A549 (cell line): ENCODE measurements around the gene H1-8.

ENCODE experiments used
- CHD4 ChIP-seq: fragments of 200-600 bp; sonication (generic); IDR thresholded peaks from 2 replicates; pipeline ENCODE4 v1.6.1; 2016; ENCODE audit warnings: antibody characterized with exemption, mild to moderate bottlenecking, borderline replicate concordance
- ESRRA ChIP-seq: fragments of 150-350 bp; IDR thresholded peaks from 2 replicates; pipeline ENCODE4 v1.6.1; 2014; ENCODE audit warnings: mild to moderate bottlenecking, low read length, borderline replicate concordance
- POLR2A ChIP-seq: IDR thresholded peaks from 2 replicates; pipeline ENCODE4 v1.6.1; 2012; ENCODE audit warnings: mild to moderate bottlenecking, low read length
- USF2 ChIP-seq: fragments of 450-650 bp; IDR thresholded peaks from 2 replicates; pipeline ENCODE4 v1.6.1; 2014; ENCODE audit warnings: antibody characterized with exemption
- TF ChIP-seq, protein P1 (sequence below): IDR thresholded peaks from 2 replicates; pipeline ENCODE4 v1.6.1; 2012; ENCODE audit warnings: low read depth, borderline replicate concordance
- TF ChIP-seq, protein P2 (sequence below): fragments of >200 bp; sonication (Bioruptor Twin); formaldehyde crosslinking; IDR thresholded peaks from 3 replicates; pipeline ENCODE4 v1.5.1; 2016
- TF ChIP-seq, protein P3 (sequence below): fragments of 200-600 bp; sonication (generic); IDR thresholded peaks from 2 replicates; pipeline ENCODE4 v1.6.1; 2016; ENCODE audit warnings: antibody characterized with exemption, mild to moderate bottlenecking, moderate library complexity

GRCh38 chr3:129569856-129570255 is 26.9 kb downstream of the H1-8 start:
- TF ChIP-seq, protein P1, sequence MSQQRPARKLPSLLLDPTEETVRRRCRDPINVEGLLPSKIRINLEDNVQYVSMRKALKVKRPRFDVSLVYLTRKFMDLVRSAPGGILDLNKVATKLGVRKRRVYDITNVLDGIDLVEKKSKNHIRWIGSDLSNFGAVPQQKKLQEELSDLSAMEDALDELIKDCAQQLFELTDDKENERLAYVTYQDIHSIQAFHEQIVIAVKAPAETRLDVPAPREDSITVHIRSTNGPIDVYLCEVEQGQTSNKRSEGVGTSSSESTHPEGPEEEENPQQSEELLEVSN, result no peak
- TF ChIP-seq POLR2A (no peak), CHD4 (no peak), ESRRA (no peak), USF2 (no peak)
- TF ChIP-seq, protein P2, sequence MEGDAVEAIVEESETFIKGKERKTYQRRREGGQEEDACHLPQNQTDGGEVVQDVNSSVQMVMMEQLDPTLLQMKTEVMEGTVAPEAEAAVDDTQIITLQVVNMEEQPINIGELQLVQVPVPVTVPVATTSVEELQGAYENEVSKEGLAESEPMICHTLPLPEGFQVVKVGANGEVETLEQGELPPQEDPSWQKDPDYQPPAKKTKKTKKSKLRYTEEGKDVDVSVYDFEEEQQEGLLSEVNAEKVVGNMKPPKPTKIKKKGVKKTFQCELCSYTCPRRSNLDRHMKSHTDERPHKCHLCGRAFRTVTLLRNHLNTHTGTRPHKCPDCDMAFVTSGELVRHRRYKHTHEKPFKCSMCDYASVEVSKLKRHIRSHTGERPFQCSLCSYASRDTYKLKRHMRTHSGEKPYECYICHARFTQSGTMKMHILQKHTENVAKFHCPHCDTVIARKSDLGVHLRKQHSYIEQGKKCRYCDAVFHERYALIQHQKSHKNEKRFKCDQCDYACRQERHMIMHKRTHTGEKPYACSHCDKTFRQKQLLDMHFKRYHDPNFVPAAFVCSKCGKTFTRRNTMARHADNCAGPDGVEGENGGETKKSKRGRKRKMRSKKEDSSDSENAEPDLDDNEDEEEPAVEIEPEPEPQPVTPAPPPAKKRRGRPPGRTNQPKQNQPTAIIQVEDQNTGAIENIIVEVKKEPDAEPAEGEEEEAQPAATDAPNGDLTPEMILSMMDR, result no peak
- TF ChIP-seq, protein P3, sequence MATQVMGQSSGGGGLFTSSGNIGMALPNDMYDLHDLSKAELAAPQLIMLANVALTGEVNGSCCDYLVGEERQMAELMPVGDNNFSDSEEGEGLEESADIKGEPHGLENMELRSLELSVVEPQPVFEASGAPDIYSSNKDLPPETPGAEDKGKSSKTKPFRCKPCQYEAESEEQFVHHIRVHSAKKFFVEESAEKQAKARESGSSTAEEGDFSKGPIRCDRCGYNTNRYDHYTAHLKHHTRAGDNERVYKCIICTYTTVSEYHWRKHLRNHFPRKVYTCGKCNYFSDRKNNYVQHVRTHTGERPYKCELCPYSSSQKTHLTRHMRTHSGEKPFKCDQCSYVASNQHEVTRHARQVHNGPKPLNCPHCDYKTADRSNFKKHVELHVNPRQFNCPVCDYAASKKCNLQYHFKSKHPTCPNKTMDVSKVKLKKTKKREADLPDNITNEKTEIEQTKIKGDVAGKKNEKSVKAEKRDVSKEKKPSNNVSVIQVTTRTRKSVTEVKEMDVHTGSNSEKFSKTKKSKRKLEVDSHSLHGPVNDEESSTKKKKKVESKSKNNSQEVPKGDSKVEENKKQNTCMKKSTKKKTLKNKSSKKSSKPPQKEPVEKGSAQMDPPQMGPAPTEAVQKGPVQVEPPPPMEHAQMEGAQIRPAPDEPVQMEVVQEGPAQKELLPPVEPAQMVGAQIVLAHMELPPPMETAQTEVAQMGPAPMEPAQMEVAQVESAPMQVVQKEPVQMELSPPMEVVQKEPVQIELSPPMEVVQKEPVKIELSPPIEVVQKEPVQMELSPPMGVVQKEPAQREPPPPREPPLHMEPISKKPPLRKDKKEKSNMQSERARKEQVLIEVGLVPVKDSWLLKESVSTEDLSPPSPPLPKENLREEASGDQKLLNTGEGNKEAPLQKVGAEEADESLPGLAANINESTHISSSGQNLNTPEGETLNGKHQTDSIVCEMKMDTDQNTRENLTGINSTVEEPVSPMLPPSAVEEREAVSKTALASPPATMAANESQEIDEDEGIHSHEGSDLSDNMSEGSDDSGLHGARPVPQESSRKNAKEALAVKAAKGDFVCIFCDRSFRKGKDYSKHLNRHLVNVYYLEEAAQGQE, result no peak
